Omental fat pad (tissue), 4 donors: Measurements from ENCODE around the gene MAP4K3. TPM values are rescaled to one million over a fixed set of nuclear protein-coding genes. Genes with fewer than 3 reads are reported as not detected.

ENCODE experiments used
- ATAC-seq: fragments of 150-250 bp; one replicate; pipeline ENCODE4 v1.9.1; 2016; ENCODE audit warnings: mild to moderate bottlenecking, moderate library complexity; ENCODE audit not compliant: low FRiP score
- DNase-seq: peaks from one replicate; pipeline ENCODE4 v3.0.0-alpha.2; 2019; ENCODE audit warnings: low spot score
- total RNA-seq, 4 donors: library from RNA; depleted of rRNA; stranded (reverse); fragments of >200 nt; gene quantifications; one replicate each; pipeline ENCODE4 v1.1.0, GENCODE V29; 2016
- TF ChIP-seq, protein P1 (sequence below), 3 donors: fragments of 450-650 bp; IDR thresholded peaks; one replicate each; pipeline ENCODE4 v1.5.1; 2016 to 2017; ENCODE audit warnings: antibody characterized with exemption in 3 of 3, mild to moderate bottlenecking in 3 of 3, moderate library complexity in 2 of 3

Gene MAP4K3
- total RNA-seq, 4 donors from 2014 or later, result 45.9 to 93.7 (median 66.1) TPM

DNA sequence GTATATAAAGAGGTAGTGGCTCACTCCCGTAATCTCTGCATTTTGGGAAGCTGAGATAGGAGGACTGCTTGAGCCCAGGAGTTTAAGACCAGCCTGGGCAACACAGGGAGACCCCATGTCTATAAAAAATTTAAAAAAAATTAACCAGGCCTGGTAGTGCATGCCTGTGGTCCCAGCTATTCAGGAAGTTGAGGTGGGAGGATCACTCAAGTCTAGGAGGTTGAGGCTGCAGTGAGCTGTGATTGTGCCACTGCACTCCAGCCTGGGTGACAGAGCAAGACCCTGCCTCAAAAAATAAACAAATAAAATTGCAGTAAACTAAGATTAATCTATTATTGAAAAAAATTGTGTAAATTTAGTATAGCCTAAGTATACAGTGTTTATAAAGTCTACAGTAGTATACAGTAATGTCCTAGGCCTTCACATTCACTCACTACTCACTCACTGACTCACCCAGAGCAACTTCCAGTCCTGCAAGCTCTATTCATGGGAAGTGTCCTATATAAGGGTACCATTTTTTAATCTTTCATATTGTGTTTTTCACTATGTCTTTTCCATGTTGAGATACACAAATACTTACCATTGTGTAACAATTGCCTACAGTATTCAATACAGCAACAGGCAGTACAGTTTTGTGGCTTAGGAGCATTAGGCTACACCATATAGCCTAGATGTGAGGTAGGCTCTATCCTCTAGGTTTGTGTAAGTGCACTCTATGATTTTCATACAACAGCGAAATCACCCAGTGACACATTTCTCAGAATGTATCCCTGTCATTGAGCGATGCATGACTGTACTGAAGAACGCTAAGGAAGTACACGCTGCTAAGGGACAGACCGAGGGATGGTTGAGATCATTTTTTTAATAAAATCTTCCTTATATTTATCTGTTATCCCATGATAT, 10.4 kb upstream of the MAP4K3 start:
- TF ChIP-seq, protein P1, sequence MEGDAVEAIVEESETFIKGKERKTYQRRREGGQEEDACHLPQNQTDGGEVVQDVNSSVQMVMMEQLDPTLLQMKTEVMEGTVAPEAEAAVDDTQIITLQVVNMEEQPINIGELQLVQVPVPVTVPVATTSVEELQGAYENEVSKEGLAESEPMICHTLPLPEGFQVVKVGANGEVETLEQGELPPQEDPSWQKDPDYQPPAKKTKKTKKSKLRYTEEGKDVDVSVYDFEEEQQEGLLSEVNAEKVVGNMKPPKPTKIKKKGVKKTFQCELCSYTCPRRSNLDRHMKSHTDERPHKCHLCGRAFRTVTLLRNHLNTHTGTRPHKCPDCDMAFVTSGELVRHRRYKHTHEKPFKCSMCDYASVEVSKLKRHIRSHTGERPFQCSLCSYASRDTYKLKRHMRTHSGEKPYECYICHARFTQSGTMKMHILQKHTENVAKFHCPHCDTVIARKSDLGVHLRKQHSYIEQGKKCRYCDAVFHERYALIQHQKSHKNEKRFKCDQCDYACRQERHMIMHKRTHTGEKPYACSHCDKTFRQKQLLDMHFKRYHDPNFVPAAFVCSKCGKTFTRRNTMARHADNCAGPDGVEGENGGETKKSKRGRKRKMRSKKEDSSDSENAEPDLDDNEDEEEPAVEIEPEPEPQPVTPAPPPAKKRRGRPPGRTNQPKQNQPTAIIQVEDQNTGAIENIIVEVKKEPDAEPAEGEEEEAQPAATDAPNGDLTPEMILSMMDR (IDR thresholded peaks at IDR 0.05), result no peak
- DNase-seq (no peak), ATAC-seq (no peak)

DNA sequence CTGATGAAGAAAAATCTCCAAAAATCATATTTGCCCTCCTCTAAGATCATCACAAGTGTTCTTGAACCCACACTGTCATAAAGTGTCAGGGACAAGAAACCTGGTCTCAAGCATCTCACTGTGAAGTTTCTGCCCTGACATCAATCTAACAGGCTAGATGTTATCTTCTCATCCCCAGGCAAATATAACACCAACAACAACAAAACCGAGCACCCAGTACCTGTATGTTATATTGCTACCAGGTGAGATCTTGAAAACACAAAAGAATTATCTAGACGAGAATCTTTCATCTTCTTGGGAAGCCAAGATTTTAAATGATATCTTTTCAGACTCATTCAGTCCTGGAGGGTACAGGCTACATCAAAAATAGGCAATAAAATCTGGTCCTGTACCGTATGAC, 8.8 kb upstream of the MAP4K3 start:
- ATAC-seq (no peak), DNase-seq (no peak)
- TF ChIP-seq, protein P1 (IDR thresholded peaks at IDR 0.05), result no peak

DNA sequence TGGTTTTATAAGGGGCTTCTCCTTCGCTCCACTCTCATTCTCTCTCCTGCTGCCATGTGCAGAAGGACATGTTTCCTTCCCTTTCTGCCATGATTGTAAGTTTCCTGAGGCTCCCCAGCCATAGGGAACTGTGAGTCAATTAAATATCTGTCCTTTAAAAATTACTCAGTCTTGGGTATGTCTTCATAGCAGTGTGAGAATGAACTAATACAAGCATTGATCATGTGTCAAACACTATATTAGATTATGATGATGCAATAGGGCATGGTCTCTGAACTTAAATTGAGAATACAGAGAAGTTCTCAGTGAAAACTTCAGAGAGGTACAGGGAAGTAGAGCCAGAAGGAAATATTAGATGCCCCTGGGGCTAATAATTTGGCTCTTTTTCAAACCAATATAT, 5.9 kb upstream of the MAP4K3 start:
- no peak for ATAC-seq
- TF ChIP-seq, protein P1 (IDR thresholded peaks at IDR 0.05), result no peak

DNA sequence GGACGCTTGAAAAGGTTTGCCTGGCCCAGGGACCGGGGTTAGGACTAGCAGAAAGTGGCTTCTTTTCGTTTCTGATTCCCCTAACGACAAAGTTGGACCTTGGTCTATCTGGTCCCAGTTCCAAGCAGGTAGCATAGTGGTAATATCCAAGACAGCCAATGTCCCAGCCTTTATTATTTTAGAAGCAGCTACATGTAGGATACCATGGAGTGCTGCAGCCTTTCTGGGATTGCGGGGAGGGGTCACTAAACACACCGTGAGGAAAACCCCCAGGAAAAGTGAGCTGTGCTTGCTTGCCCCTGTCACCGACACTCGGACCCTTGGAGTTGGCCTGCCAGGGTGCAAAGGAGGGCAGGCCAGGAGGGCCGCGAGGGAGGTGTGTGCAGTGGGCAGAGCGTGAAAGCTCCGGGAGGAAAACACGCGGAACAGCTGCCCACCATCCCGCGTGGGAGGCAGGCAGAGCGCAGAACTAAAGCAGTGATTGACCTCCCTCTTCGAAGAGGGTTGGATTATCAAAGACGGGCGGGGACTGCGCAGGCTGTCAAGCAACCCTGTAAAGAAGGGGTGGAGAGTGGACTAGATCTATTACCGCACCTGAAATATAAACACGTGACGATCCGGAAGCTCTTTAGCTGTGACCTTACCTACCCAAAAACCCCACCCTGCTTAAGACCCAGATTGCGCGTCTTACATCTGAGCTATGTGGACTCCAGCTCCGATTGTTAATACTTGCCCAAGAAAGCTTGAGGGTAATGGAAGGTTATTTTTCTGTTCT, 624 bp upstream of the MAP4K3 start:
- DNase-seq, result no peak
- ATAC-seq, result peak; percentile 62

More for the DNA sequence above, 5.9 kb upstream of the MAP4K3 start:
- no peak for DNase-seq

DNA sequence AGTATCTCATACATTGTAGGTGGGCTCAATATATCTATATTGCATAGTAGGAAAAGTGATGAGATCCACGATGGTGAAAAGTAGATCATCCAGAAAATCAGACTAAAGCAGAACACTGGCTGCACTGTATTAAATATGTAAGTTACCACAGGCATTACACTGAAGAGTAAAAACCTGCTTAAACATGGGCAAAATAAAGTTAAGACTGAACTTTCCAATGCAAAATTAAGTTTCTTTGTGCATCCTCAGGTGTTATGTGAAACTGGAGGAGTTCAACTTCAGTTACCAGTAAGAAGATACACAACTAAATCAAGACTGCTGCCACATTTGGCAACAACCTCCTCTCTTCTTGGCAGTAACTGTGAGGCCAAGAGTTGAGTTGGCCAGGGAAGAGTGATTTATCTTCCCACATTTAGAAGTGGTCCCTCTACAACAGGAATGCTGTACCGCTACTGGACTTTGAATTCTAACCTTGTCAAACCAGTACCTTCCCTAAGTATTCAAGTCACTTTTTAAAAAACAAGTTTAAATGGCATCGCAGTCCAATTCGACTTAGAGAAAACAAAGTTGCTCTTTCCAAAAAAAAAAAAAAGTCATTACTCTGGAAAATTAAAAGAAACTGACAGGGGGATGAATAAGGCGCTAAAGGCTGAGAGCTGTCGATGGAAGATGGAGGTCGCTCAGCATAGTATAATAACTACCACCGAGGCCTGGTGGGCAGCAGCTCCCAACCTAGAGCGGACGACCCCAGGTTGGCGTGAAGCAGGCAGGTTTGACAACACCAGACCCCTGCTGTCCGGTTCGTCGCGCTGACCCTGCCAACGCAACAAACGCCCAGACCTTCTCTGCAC, 1.1 kb downstream of the MAP4K3 start:
- DNase-seq (no peak), ATAC-seq (no peak)
- TF ChIP-seq, protein P1 (IDR thresholded peaks at IDR 0.05), result no peak

More for the DNA sequence above, 624 bp upstream of the MAP4K3 start:
- TF ChIP-seq, protein P1 (IDR thresholded peaks at IDR 0.05), result no peak

DNA sequence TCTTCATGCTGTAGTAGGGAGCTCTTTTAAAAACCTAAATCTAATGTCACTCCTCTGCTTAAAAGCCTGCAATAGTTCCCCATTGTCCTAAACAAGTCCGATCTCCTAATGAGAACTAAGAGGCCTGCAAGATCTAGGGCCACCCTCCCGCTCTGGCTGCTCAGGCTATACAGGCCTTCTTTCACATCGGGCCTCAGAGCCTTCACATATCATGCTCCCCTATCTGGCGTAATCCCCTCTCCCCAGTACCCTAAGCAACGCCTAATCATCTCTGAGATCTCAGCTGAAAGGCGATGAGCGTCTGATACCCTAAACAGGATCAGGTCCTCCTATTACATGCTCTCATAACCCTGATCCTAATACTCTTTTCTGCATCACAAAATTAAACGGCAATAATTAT, 1.9 kb downstream of the MAP4K3 start:
- DNase-seq, result no peak
- TF ChIP-seq, protein P1 (IDR thresholded peaks at IDR 0.05), result no peak
- ATAC-seq, result no peak
